ENCODE results near the gene NLRC5. TPM values are rescaled to one million over a fixed set of nuclear protein-coding genes. Genes with fewer than 3 reads are reported as not detected.

The NLRC5 gene
- total RNA-seq, 1 experiment from 2014 or later: 1.6 TPM

DNA sequence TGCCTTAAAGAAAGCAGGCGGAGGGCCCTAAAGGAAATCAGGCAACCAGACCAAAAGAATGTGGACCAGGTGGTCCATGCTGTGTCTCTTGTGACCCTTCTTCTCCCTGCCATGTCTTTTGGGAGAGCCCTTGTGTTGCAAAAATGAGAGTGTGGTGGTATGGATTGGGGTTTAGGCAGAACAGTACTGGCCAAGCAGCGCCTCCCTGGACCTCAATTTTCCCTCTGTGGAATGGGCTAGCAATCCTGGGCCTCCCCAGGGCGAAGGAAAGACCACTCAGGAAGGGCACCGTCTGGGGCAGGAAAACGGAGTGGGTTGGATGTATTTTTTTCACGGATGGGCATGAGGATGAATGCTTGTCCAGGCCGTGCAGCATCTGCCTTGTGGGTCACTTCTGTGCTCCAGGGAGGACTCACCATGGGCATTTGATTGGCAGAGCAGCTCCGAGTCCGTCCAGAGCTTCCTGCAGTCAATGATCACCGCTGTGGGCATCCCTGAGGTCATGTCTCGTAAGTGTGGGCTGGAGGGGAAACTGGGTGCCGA lies 7.6 kb upstream of the NLRC5 start:
- Mint-ChIP-seq H3K27me3 (ENCODE audit: insufficient read depth, unreplicated experiment) (no peaks in the 10 kb centered on the region), H3K36me3 (ENCODE audit: insufficient read depth, unreplicated experiment) (no peaks in the 10 kb centered on the region), H3K4me1 (ENCODE audit: low read depth, unreplicated experiment) (peaks cover 8% of the 10 kb centered on the region), H3K4me3 (ENCODE audit: unreplicated experiment) (no peak overlapping the region), H3K9me3 (ENCODE audit: unreplicated experiment) (no peaks in the 10 kb centered on the region), H3K27ac (ENCODE audit: unreplicated experiment) (no peak overlapping the region)
- Histone ChIP-seq H3K27me3 (replicated peaks; ENCODE audit: control insufficient read depth, insufficient read depth, low read length) (no peaks in the 10 kb centered on the region), H3K4me3 (ENCODE audit: low read depth, low read length) (no peak overlapping the region), H3K36me3 (ENCODE audit: control insufficient read depth, insufficient read depth, low read length) (no peaks in the 10 kb centered on the region), H3K4me1 (peaks cover 14% of the 10 kb centered on the region), H3K9me3 (no peaks in the 10 kb centered on the region; the same call in 1 of the 2 replicates)
- intact Hi-C loops (cut with micrococcal nuclease; ENCODE audit: unreplicated experiment): no loop called here
- TF ChIP-seq, protein P1, sequence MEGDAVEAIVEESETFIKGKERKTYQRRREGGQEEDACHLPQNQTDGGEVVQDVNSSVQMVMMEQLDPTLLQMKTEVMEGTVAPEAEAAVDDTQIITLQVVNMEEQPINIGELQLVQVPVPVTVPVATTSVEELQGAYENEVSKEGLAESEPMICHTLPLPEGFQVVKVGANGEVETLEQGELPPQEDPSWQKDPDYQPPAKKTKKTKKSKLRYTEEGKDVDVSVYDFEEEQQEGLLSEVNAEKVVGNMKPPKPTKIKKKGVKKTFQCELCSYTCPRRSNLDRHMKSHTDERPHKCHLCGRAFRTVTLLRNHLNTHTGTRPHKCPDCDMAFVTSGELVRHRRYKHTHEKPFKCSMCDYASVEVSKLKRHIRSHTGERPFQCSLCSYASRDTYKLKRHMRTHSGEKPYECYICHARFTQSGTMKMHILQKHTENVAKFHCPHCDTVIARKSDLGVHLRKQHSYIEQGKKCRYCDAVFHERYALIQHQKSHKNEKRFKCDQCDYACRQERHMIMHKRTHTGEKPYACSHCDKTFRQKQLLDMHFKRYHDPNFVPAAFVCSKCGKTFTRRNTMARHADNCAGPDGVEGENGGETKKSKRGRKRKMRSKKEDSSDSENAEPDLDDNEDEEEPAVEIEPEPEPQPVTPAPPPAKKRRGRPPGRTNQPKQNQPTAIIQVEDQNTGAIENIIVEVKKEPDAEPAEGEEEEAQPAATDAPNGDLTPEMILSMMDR (IDR thresholded peaks at IDR 0.05; ENCODE audit: insufficient read depth in 1 of 2, low read depth in 1 of 2, low read length in 1 of 2, severe bottlenecking in 1 of 2, unreplicated experiment in 1 of 2): no peak
- no peak for DNase-seq
- CTCF ChIA-PET: no interaction called here
- BruUV-seq (replicated peaks): no TSS peak
- POLR2A ChIA-PET: no interaction called here

- Histone ChIP-seq H3K36me3 (ENCODE audit: control insufficient read depth, insufficient read depth, low read length) (no peaks in the 10 kb centered on the region), H3K9me3 (no peaks in the 10 kb centered on the region; the same call in 1 of the 2 replicates), H3K4me1 (peaks cover 14% of the 10 kb centered on the region), H3K4me3 (ENCODE audit: low read depth, low read length) (no peak overlapping the region), H3K27me3 (replicated peaks; ENCODE audit: control insufficient read depth, insufficient read depth, low read length) (no peaks in the 10 kb centered on the region)
- Mint-ChIP-seq H3K27me3 (ENCODE audit: insufficient read depth, unreplicated experiment) (no peaks in the 10 kb centered on the region), H3K4me3 (ENCODE audit: unreplicated experiment) (no peak overlapping the region), H3K36me3 (ENCODE audit: insufficient read depth, unreplicated experiment) (no peaks in the 10 kb centered on the region), H3K4me1 (ENCODE audit: low read depth, unreplicated experiment) (peaks cover 8% of the 10 kb centered on the region), H3K9me3 (ENCODE audit: unreplicated experiment) (no peaks in the 10 kb centered on the region), H3K27ac (ENCODE audit: unreplicated experiment) (no peak overlapping the region)
- DNase-seq: no peak
- TF ChIP-seq, protein P1 (IDR thresholded peaks at IDR 0.05; ENCODE audit: insufficient read depth in 1 of 2, low read depth in 1 of 2, low read length in 1 of 2, severe bottlenecking in 1 of 2, unreplicated experiment in 1 of 2): no peak
- ChIA-PET POLR2A (no interaction called here), CTCF (interaction anchor here (0.6 to 1.7 kb wide), 2 partner anchors 63 to 1233 kb away, joined by 4 to 6 read pairs; no protein-coding TSS in a partner anchor)
- intact Hi-C loops (cut with micrococcal nuclease; ENCODE audit: unreplicated experiment): no loop called here
- BruUV-seq (replicated peaks): no TSS peak
These were observed 6.7 kb upstream of the NLRC5 start for GRCh38 chr16:56982695-56983094.

DNA sequence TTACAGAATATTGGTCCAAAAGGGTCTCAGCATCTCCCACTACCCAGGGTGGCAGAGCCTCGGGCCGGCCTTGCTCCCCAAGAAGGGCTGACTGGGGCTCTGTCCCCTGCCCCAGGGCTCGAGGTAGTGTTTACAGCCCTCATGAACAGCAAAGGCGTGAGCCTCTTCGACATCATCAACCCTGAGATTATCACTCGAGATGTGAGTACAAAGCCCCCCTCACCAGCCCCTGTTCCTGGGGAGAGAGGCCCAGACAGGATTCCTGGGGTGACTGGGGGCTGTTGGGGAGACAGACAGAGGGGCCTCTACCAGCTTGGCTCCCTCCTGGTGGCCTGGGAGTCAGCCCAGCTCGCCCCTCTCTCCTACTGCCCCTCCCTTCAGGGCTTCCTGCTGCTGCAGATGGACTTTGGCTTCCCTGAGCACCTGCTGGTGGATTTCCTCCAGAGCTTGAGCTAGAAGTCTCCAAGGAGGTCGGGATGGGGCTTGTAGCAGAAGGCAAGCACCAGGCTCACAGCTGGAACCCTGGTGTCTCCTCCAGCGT lies 6.1 kb upstream of the NLRC5 start:
- H3K9me3 ChIP-seq: no peaks in the 10 kb centered on the region; the same call in 1 of the 2 replicates
- H3K27me3 Mint-ChIP-seq (ENCODE audit: insufficient read depth, unreplicated experiment): no peaks in the 10 kb centered on the region
- 0 out of 2 replicates have a peak, but pooled peaks cover under 1% of the 10 kb centered on the region for H3K27me3 ChIP-seq (replicated peaks; ENCODE audit: control insufficient read depth, insufficient read depth, low read length)
- no peaks in the 10 kb centered on the region for H3K36me3 Mint-ChIP-seq (ENCODE audit: insufficient read depth, unreplicated experiment)
- peaks cover 14% of the 10 kb centered on the region for H3K4me1 ChIP-seq
- no peak overlapping the region for H3K4me3 ChIP-seq (ENCODE audit: low read depth, low read length)
- intact Hi-C loops (cut with micrococcal nuclease; ENCODE audit: unreplicated experiment): no loop called here
- DNase-seq: peak; percentile 57 to 74
- BruUV-seq (replicated peaks): no TSS peak
- H3K27ac Mint-ChIP-seq (ENCODE audit: unreplicated experiment): no peak overlapping the region
- ChIA-PET POLR2A (no interaction called here), CTCF (interaction anchor here (0.6 to 1.7 kb wide), 2 partner anchors 62 to 1233 kb away, joined by 4 to 6 read pairs; no protein-coding TSS in a partner anchor)
- TF ChIP-seq, protein P1 (IDR thresholded peaks at IDR 0.05; ENCODE audit: insufficient read depth in 1 of 2, low read depth in 1 of 2, low read length in 1 of 2, severe bottlenecking in 1 of 2, unreplicated experiment in 1 of 2): no peak
- peaks cover 8% of the 10 kb centered on the region for H3K4me1 Mint-ChIP-seq (ENCODE audit: low read depth, unreplicated experiment)
- no peaks in the 10 kb centered on the region for H3K9me3 Mint-ChIP-seq (ENCODE audit: unreplicated experiment)
- H3K4me3 Mint-ChIP-seq (ENCODE audit: unreplicated experiment): no peak overlapping the region
- no peaks in the 10 kb centered on the region for H3K36me3 ChIP-seq (ENCODE audit: control insufficient read depth, insufficient read depth, low read length)
